Mesenchymal stem cell (in vitro differentiated cells and primary cell): ENCODE results near the gene VANGL2.

ENCODE experiments used
- DNase-seq: peaks from one replicate; pipeline ENCODE4 v3.0.0-alpha.2; 2013
- H2AFZ ChIP-seq: one replicate; pipeline ENCODE4 v1.6.1; 2013; ENCODE audit warnings: low read depth, mild to moderate bottlenecking, control low read depth, inconsistent platforms, low read length, moderate library complexity
- H2AK5ac ChIP-seq: 2 replicates; pipeline ENCODE4 v1.6.1; 2013; ENCODE audit warnings: low read length, moderate library complexity, mild to moderate bottlenecking, inconsistent platforms; ENCODE audit not compliant: severe bottlenecking
- H2BK120ac ChIP-seq: one replicate; pipeline ENCODE4 v1.6.1; 2013; ENCODE audit warnings: low read depth, mild to moderate bottlenecking, inconsistent platforms, low read length, moderate library complexity
- H2BK12ac ChIP-seq, 2 experiments: one replicate each; pipeline ENCODE4 v1.6.1; 2013; ENCODE audit warnings: inconsistent platforms in 2 of 2, low read length in 2 of 2, mild to moderate bottlenecking in 2 of 2, moderate library complexity in 2 of 2, control low read depth in 1 of 2
- H2BK15ac ChIP-seq: one replicate; pipeline ENCODE4 v1.6.1; 2013; ENCODE audit warnings: mild to moderate bottlenecking, low read depth, inconsistent platforms; ENCODE audit not compliant: poor library complexity, severe bottlenecking
- H2BK5ac ChIP-seq: 2 replicates; pipeline ENCODE4 v1.6.1; 2013; ENCODE audit warnings: low read depth, mild to moderate bottlenecking, low read length, control low read depth, inconsistent platforms; ENCODE audit not compliant: poor library complexity, severe bottlenecking
- H3K14ac ChIP-seq, 2 experiments: one replicate each; pipeline ENCODE4 v1.6.1; 2013; ENCODE audit warnings: inconsistent platforms in 2 of 2, low read length in 2 of 2, control low read depth in 1 of 2, mild to moderate bottlenecking in 1 of 2, moderate library complexity in 1 of 2
- H3K18ac ChIP-seq, 2 experiments: one replicate each; pipeline ENCODE4 v1.6.1; 2013; ENCODE audit warnings: inconsistent platforms in 2 of 2, low read length in 2 of 2, control low read depth in 1 of 2, low read depth in 1 of 2, mild to moderate bottlenecking in 1 of 2
- H3K23ac ChIP-seq, 2 experiments: one replicate each; pipeline ENCODE4 v1.6.1; 2013; ENCODE audit warnings: inconsistent platforms in 2 of 2, low read length in 2 of 2, mild to moderate bottlenecking in 2 of 2, moderate library complexity in 2 of 2, control low read depth in 1 of 2
- H3K27ac ChIP-seq: 2 replicates; pipeline ENCODE4 v1.5.1; 2013; ENCODE audit warnings: mild to moderate bottlenecking, moderate library complexity, low read length, control low read depth, inconsistent platforms; ENCODE audit not compliant: poor library complexity, severe bottlenecking
- H3K27me3 ChIP-seq, 2 experiments: 2 replicates each; pipeline versions ENCODE4 v1.6.1 to v1.7.0; 2013; ENCODE audit warnings: low read length in 2 of 2, mild to moderate bottlenecking in 2 of 2, moderate library complexity in 2 of 2, control low read depth in 1 of 2, inconsistent platforms in 1 of 2; ENCODE audit not compliant: control insufficient read depth in 1 of 2, insufficient read depth in 1 of 2
- H3K36me3 ChIP-seq, 2 experiments: 2 replicates each; pipeline versions ENCODE4 v1.6.1 to v1.7.0; 2013; ENCODE audit warnings: low read length in 2 of 2, control low read depth in 1 of 2, inconsistent platforms in 1 of 2, low read depth in 1 of 2, mild to moderate bottlenecking in 1 of 2; ENCODE audit not compliant: insufficient read depth in 2 of 2, control insufficient read depth in 1 of 2
- H3K4ac ChIP-seq, 2 experiments: one replicate each; pipeline ENCODE4 v1.6.1; 2013; ENCODE audit warnings: inconsistent platforms in 2 of 2, low read length in 2 of 2, mild to moderate bottlenecking in 2 of 2, moderate library complexity in 2 of 2, control low read depth in 1 of 2, low read depth in 1 of 2
- H3K4me1 ChIP-seq: 2 replicates; pipeline ENCODE4 v1.6.1; 2013; ENCODE audit warnings: low read depth, low read length, control low read depth; ENCODE audit not compliant: control insufficient read depth, insufficient read depth
- H3K4me2 ChIP-seq: 2 replicates; pipeline ENCODE4 v1.6.1; 2013; ENCODE audit warnings: low read length, mild to moderate bottlenecking, inconsistent platforms; ENCODE audit not compliant: poor library complexity, severe bottlenecking
- H3K4me3 ChIP-seq, 2 experiments: 2 replicates each; pipeline versions ENCODE4 v1.5.1 to v1.7.0; 2013; ENCODE audit warnings: low read length in 2 of 2, mild to moderate bottlenecking in 2 of 2, control low read depth in 1 of 2, low read depth in 1 of 2; ENCODE audit not compliant: insufficient read depth in 1 of 2
- H3K79me1 ChIP-seq: replicated peaks from 2 replicates; pipeline ENCODE4 v1.6.1; 2013; ENCODE audit warnings: mild to moderate bottlenecking, control low read depth, low read length, inconsistent platforms; ENCODE audit not compliant: poor library complexity, severe bottlenecking
- H3K9ac ChIP-seq: 2 replicates; pipeline ENCODE4 v1.7.0; 2013; ENCODE audit warnings: mild to moderate bottlenecking, low read length, moderate library complexity
- H3K9me3 ChIP-seq: 2 replicates; pipeline ENCODE4 v1.7.0; 2013; ENCODE audit warnings: mild to moderate bottlenecking, low read length; ENCODE audit not compliant: control insufficient read depth
- H4K8ac ChIP-seq: one replicate; pipeline ENCODE4 v1.6.1; 2013; ENCODE audit warnings: inconsistent platforms, mild to moderate bottlenecking, low read length, moderate library complexity
- H4K91ac ChIP-seq: one replicate; pipeline ENCODE4 v1.6.1; 2013; ENCODE audit warnings: mild to moderate bottlenecking, low read length, inconsistent platforms
- WGBS: methylation state at CpG from one replicate; pipeline ENCODE4 v1.1.7; 2013; ENCODE audit warnings: mixed read lengths; 5-methylcytosine and 5-hydroxymethylcytosine counted together

Gene VANGL2

GRCh38 chr1:160449494-160449893 lies 49.1 kb downstream of the VANGL2 start:
- Histone ChIP-seq H3K4me2 (no peak overlapping the region), H2AK5ac (no peak overlapping the region), H3K4ac (no peak overlapping the region), H3K9me3 (no peaks in the 10 kb centered on the region), H3K23ac (no peak overlapping the region), H3K27me3 (no peaks in the 10 kb centered on the region), H3K27ac (no peak overlapping the region), H4K8ac (no peak overlapping the region), H2BK120ac (no peak overlapping the region), H3K14ac (no peak overlapping the region), H3K4me3 (no peak overlapping the region), H3K4me1 (no peaks in the 10 kb centered on the region), H2AFZ (no peak overlapping the region), H3K79me1 (no peaks in the 10 kb centered on the region), H4K91ac (no peak overlapping the region), H3K36me3 (no peaks in the 10 kb centered on the region), H3K9ac (no peak overlapping the region), H2BK15ac (no peak overlapping the region), H3K18ac (no peak overlapping the region), H2BK5ac (no peak overlapping the region), H2BK12ac (no peak overlapping the region)
- no peak for DNase-seq
- 79% methylated on average over 2 of the region's 2 CpGs for WGBS

- no peak overlapping the region for H3K4me3 ChIP-seq
Observed at GRCh38 chr1:160451119-160451858, 50.9 kb downstream of the VANGL2 start.

GRCh38 chr1:160451859-160452232 lies 51.5 kb downstream of the VANGL2 start:
- Histone ChIP-seq H2BK120ac (no peak overlapping the region), H3K4me3 (no peak overlapping the region), H3K36me3 (no peaks in the 10 kb centered on the region), H3K9me3 (no peaks in the 10 kb centered on the region), H3K4me2 (no peak overlapping the region), H2BK12ac (no peak overlapping the region), H3K23ac (no peak overlapping the region), H3K4ac (no peak overlapping the region), H3K27me3 (no peaks in the 10 kb centered on the region), H4K91ac (no peak overlapping the region), H4K8ac (no peak overlapping the region), H3K14ac (no peak overlapping the region), H2BK5ac (no peak overlapping the region), H2AFZ (no peak overlapping the region), H3K4me1 (no peaks in the 10 kb centered on the region), H3K9ac (no peak overlapping the region), H3K79me1 (no peaks in the 10 kb centered on the region), H3K27ac (no peak overlapping the region), H2AK5ac (no peak overlapping the region), H3K18ac (no peak overlapping the region), H2BK15ac (no peak overlapping the region)
- no peak for DNase-seq
- WGBS, result 100% methylated on average over 1 of the region's 1 CpG

More at GRCh38 chr1:160451119-160451858, 50.9 kb downstream of the VANGL2 start:
- no peaks in the 10 kb centered on the region for H3K9me3 ChIP-seq
- no peak for DNase-seq
- 87% methylated on average over 4 of the region's 7 CpGs for WGBS
- H2BK120ac ChIP-seq, result no peak overlapping the region
- no peak overlapping the region for H2BK5ac ChIP-seq
- H3K27ac ChIP-seq, result no peak overlapping the region
- H3K4me2 ChIP-seq, result no peak overlapping the region
- H4K8ac ChIP-seq, result no peak overlapping the region
- no peak overlapping the region for H3K18ac ChIP-seq
- H3K23ac ChIP-seq, result no peak overlapping the region
- H2AK5ac ChIP-seq, result no peak overlapping the region
- no peak overlapping the region for H3K14ac ChIP-seq
- no peak overlapping the region for H3K4ac ChIP-seq
- no peak overlapping the region for H2BK12ac ChIP-seq
- no peaks in the 10 kb centered on the region for H3K36me3 ChIP-seq
- no peak overlapping the region for H4K91ac ChIP-seq
- no peaks in the 10 kb centered on the region for H3K4me1 ChIP-seq
- no peak overlapping the region for H3K9ac ChIP-seq
- H2AFZ ChIP-seq, result no peak overlapping the region
- H2BK15ac ChIP-seq, result no peak overlapping the region
- H3K27me3 ChIP-seq, result no peaks in the 10 kb centered on the region
- no peaks in the 10 kb centered on the region for H3K79me1 ChIP-seq

GRCh38 chr1:160453443-160453842 lies 53.1 kb downstream of the VANGL2 start:
- H3K36me3 ChIP-seq, result no peaks in the 10 kb centered on the region
- H3K9ac ChIP-seq, result no peak overlapping the region
- no peak for DNase-seq
- H3K4me2 ChIP-seq, result no peak overlapping the region
- H4K8ac ChIP-seq, result no peak overlapping the region
- H2AK5ac ChIP-seq, result no peak overlapping the region
- H3K23ac ChIP-seq, result no peak overlapping the region
- no peak overlapping the region for H3K27ac ChIP-seq
- H2AFZ ChIP-seq, result no peak overlapping the region
- H3K9me3 ChIP-seq, result no peaks in the 10 kb centered on the region
- H3K4me3 ChIP-seq, result no peak overlapping the region
- no peaks in the 10 kb centered on the region for H3K79me1 ChIP-seq
- no peak overlapping the region for H2BK15ac ChIP-seq
- no peak overlapping the region for H3K14ac ChIP-seq
- no peak overlapping the region for H4K91ac ChIP-seq
- H2BK12ac ChIP-seq, result no peak overlapping the region
- H3K4ac ChIP-seq, result no peak overlapping the region
- H2BK5ac ChIP-seq, result no peak overlapping the region
- no peak overlapping the region for H2BK120ac ChIP-seq
- no peak overlapping the region for H3K18ac ChIP-seq
- H3K4me1 ChIP-seq, result no peaks in the 10 kb centered on the region
- H3K27me3 ChIP-seq, result no peaks in the 10 kb centered on the region
- 79% methylated on average over 7 of the region's 7 CpGs for WGBS
